WTC11 (cell line): ENCODE data around the gene PTN. TPM values are rescaled to one million over a fixed set of nuclear protein-coding genes. Genes with fewer than 3 reads are reported as not detected.

Experiments
- ATAC-seq: fragments of 200-7000 bp; cut with Tn5 transposase; 2 replicates; pipeline ENCODE4 v1.10.0; 2021; ENCODE audit warnings: mild to moderate bottlenecking, moderate library complexity
- CTCF ChIA-PET: fragments of 300-600 bp; sonication (Branson Sonifier 250); formaldehyde crosslinking; loops from one replicate; lab custom pipeline; 2021; ENCODE audit warnings: antibody characterized with exemption; lab: Charles Lee
- POLR2A ChIA-PET: fragments of 350-600 bp; sonication (Branson Sonifier 250); formaldehyde crosslinking; loops from one replicate; lab custom pipeline; 2021; ENCODE audit warnings: antibody characterized with exemption; lab: Charles Lee
- DNase-seq: peaks from one replicate; pipeline ENCODE4 v3.0.0; 2021; ENCODE audit warnings: low spot score
- H3K27ac Mint-ChIP-seq: 2 replicates; pipeline ENCODE4 v1.8.0; 2021; ENCODE audit warnings: mixed read lengths
- H3K27me3 Mint-ChIP-seq: 2 replicates; pipeline ENCODE4 v1.8.0; 2021; ENCODE audit warnings: low read depth, mild to moderate bottlenecking, moderate library complexity, mixed read lengths
- H3K36me3 Mint-ChIP-seq: 2 replicates; pipeline ENCODE4 v1.8.0; 2021; ENCODE audit warnings: mixed read lengths
- H3K4me1 Mint-ChIP-seq: 2 replicates; pipeline ENCODE4 v1.8.0; 2022; ENCODE audit warnings: mixed read lengths
- H3K4me3 Mint-ChIP-seq: 2 replicates; pipeline ENCODE4 v1.8.0; 2021; ENCODE audit warnings: mild to moderate bottlenecking, moderate library complexity, mixed read lengths
- H3K9me3 Mint-ChIP-seq: 2 replicates; pipeline ENCODE4 v1.8.0; 2021; ENCODE audit warnings: mixed read lengths
- ATF1 ChIP-seq: sonication (generic); formaldehyde crosslinking; IDR thresholded peaks from 2 replicates; pipeline ENCODE4 v1.8.1; 2023; ENCODE audit warnings: mild to moderate bottlenecking, moderate library complexity, missing genetic modification reagents
- ATF3 ChIP-seq: sonication (generic); formaldehyde crosslinking; conservative IDR thresholded peaks from 2 replicates; pipeline ENCODE4 v1.8.1; 2022; ENCODE audit warnings: mild to moderate bottlenecking, missing genetic modification reagents
- CBFB ChIP-seq: sonication (generic); formaldehyde crosslinking; IDR thresholded peaks from 2 replicates; pipeline ENCODE4 v1.8.1; 2022; ENCODE audit warnings: mild to moderate bottlenecking, low read depth, missing genetic modification reagents
- HMGA2 ChIP-seq: fragments of 250-450 bp; sonication (Bioruptor Pico); IDR thresholded peaks from 2 replicates; pipeline ENCODE4 v1.4.0; 2021; ENCODE audit warnings: mild to moderate bottlenecking, moderate library complexity
- KAT7 ChIP-seq: sonication (generic); formaldehyde crosslinking; IDR thresholded peaks from 2 replicates; pipeline ENCODE4 v1.8.1; 2023; ENCODE audit warnings: missing genetic modification reagents, mild to moderate bottlenecking, borderline replicate concordance
- MAX ChIP-seq: sonication (generic); formaldehyde crosslinking; IDR thresholded peaks from 2 replicates; pipeline ENCODE4 v1.8.0; 2022; ENCODE audit warnings: mild to moderate bottlenecking, missing genetic modification reagents
- NFATC4 ChIP-seq: fragments of 250-450 bp; sonication (Bioruptor Pico); IDR thresholded peaks from 2 replicates; pipeline ENCODE4 v1.9.0; 2021; ENCODE audit warnings: mild to moderate bottlenecking
- PRRX2 ChIP-seq: fragments of 250-450 bp; sonication (Bioruptor Pico); IDR thresholded peaks from 2 replicates; pipeline ENCODE4 v1.8.0; 2021; ENCODE audit warnings: mild to moderate bottlenecking
- ZMAT4 ChIP-seq: fragments of 250-450 bp; sonication (Bioruptor Pico); IDR thresholded peaks from 2 replicates; pipeline ENCODE4 v1.9.0; 2021; ENCODE audit warnings: mild to moderate bottlenecking
- ZNF423 ChIP-seq: fragments of 250-450 bp; sonication (Bioruptor Pico); IDR thresholded peaks from 2 replicates; pipeline ENCODE4 v2.1.2; 2022; ENCODE audit warnings: mild to moderate bottlenecking, moderate library complexity
- total RNA-seq: library from RNA; stranded (reverse); gene quantifications from 3 replicates; pipeline ENCODE4 v1.2.3, GENCODE V29; 2021
- TF ChIP-seq, protein P1 (sequence below): sonication (generic); formaldehyde crosslinking; IDR thresholded peaks from 2 replicates; pipeline ENCODE4 v1.8.0; 2022; ENCODE audit warnings: missing genetic modification reagents
- TF ChIP-seq, protein P2 (sequence below): sonication (generic); formaldehyde crosslinking; IDR thresholded peaks from 2 replicates; pipeline ENCODE4 v1.8.1; 2022; ENCODE audit warnings: mild to moderate bottlenecking, moderate library complexity, missing genetic modification reagents
- TF ChIP-seq, protein P3 (sequence below): sonication (generic); formaldehyde crosslinking; IDR thresholded peaks from 2 replicates; pipeline ENCODE4 v1.8.1; 2022; ENCODE audit warnings: low read depth, mild to moderate bottlenecking, moderate library complexity, missing genetic modification reagents, borderline replicate concordance
- TF ChIP-seq, protein P4 (sequence below): sonication (generic); formaldehyde crosslinking; IDR thresholded peaks from 2 replicates; pipeline ENCODE4 v1.8.1; 2023; ENCODE audit warnings: mild to moderate bottlenecking, missing genetic modification reagents
- TF ChIP-seq, protein P5 (sequence below): fragments of 250-450 bp; sonication (Bioruptor Pico); IDR thresholded peaks from 2 replicates; pipeline ENCODE4 v2.1.2; 2022; ENCODE audit warnings: mild to moderate bottlenecking, moderate library complexity

The PTN gene
- total RNA-seq, 1 experiment from 2014 or later: 18.9 TPM

GRCh38 chr7:137343281-137343841 is at the start of gene PTN (continued):
- TF ChIP-seq, protein P1, sequence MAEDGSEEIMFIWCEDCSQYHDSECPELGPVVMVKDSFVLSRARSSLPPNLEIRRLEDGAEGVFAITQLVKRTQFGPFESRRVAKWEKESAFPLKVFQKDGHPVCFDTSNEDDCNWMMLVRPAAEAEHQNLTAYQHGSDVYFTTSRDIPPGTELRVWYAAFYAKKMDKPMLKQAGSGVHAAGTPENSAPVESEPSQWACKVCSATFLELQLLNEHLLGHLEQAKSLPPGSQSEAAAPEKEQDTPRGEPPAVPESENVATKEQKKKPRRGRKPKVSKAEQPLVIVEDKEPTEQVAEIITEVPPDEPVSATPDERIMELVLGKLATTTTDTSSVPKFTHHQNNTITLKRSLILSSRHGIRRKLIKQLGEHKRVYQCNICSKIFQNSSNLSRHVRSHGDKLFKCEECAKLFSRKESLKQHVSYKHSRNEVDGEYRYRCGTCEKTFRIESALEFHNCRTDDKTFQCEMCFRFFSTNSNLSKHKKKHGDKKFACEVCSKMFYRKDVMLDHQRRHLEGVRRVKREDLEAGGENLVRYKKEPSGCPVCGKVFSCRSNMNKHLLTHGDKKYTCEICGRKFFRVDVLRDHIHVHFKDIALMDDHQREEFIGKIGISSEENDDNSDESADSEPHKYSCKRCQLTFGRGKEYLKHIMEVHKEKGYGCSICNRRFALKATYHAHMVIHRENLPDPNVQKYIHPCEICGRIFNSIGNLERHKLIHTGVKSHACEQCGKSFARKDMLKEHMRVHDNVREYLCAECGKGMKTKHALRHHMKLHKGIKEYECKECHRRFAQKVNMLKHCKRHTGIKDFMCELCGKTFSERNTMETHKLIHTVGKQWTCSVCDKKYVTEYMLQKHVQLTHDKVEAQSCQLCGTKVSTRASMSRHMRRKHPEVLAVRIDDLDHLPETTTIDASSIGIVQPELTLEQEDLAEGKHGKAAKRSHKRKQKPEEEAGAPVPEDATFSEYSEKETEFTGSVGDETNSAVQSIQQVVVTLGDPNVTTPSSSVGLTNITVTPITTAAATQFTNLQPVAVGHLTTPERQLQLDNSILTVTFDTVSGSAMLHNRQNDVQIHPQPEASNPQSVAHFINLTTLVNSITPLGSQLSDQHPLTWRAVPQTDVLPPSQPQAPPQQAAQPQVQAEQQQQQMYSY (CRISPR knock-in tag): 0 out of 2 replicates have a peak, but pooled peaks have one; percentile 24
- TF ChIP-seq CBFB (CRISPR knock-in tag): no peak
- no peak for TF ChIP-seq ZMAT4
- TF ChIP-seq, protein P2, sequence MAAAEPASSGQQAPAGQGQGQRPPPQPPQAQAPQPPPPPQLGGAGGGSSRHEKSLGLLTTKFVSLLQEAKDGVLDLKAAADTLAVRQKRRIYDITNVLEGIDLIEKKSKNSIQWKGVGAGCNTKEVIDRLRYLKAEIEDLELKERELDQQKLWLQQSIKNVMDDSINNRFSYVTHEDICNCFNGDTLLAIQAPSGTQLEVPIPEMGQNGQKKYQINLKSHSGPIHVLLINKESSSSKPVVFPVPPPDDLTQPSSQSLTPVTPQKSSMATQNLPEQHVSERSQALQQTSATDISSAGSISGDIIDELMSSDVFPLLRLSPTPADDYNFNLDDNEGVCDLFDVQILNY (CRISPR knock-in tag): 0 out of 2 replicates have a peak, but pooled peaks have one; percentile 60
- no peak for TF ChIP-seq ATF1 (CRISPR knock-in tag)
- TF ChIP-seq MAX (CRISPR knock-in tag): peak; percentile 72
- TF ChIP-seq, all 79 proteins: peak for 8

DNA sequence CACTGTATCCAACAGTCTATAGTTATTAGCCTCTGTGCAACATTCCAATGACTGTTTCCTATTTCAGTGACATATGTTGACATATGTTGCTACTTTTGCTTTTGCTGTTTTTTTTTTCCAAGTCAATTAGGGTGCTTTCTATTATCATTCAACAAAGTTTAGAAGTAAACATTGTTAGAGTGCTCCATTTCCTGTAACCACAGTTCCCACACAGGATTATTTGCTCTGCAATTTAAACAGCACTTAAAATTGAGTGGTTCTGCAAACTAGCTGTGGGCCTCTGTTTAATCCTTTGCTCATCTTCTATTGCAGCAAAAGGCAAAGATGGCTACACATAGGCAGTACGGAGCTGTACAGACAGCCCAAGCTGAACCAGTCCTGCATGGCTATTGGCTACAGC is 46.5 kb upstream of the PTN start:
- Mint-ChIP-seq H3K9me3 (no peaks in the 10 kb centered on the region; the same call in 1 of the 2 replicates), H3K27me3 (peaks cover 10% of the 10 kb centered on the region), H3K27ac (no peak overlapping the region), H3K4me1 (peaks cover 30% of the 10 kb centered on the region), H3K4me3 (no peak overlapping the region), H3K36me3 (no peaks in the 10 kb centered on the region)
- ChIA-PET POLR2A (no interaction called here), CTCF (no interaction called here)
- DNase-seq: no peak
- ATAC-seq: peak; percentile 24; the same call in 1 of the 2 replicates
- TF ChIP-seq NFATC4 (CRISPR knock-in tag) (no peak), MAX (CRISPR knock-in tag) (no peak), ZNF423 (CRISPR knock-in tag) (no peak), PRRX2 (CRISPR knock-in tag) (no peak), ATF3 (no peak), HMGA2 (CRISPR knock-in tag) (no peak), KAT7 (no peak)
- TF ChIP-seq, protein P3, sequence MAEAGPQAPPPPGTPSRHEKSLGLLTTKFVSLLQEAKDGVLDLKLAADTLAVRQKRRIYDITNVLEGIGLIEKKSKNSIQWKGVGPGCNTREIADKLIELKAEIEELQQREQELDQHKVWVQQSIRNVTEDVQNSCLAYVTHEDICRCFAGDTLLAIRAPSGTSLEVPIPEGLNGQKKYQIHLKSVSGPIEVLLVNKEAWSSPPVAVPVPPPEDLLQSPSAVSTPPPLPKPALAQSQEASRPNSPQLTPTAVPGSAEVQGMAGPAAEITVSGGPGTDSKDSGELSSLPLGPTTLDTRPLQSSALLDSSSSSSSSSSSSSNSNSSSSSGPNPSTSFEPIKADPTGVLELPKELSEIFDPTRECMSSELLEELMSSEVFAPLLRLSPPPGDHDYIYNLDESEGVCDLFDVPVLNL: no peak
- TF ChIP-seq, protein P4, sequence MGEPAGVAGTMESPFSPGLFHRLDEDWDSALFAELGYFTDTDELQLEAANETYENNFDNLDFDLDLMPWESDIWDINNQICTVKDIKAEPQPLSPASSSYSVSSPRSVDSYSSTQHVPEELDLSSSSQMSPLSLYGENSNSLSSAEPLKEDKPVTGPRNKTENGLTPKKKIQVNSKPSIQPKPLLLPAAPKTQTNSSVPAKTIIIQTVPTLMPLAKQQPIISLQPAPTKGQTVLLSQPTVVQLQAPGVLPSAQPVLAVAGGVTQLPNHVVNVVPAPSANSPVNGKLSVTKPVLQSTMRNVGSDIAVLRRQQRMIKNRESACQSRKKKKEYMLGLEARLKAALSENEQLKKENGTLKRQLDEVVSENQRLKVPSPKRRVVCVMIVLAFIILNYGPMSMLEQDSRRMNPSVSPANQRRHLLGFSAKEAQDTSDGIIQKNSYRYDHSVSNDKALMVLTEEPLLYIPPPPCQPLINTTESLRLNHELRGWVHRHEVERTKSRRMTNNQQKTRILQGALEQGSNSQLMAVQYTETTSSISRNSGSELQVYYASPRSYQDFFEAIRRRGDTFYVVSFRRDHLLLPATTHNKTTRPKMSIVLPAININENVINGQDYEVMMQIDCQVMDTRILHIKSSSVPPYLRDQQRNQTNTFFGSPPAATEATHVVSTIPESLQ (CRISPR knock-in tag): no peak
- TF ChIP-seq, protein P5, sequence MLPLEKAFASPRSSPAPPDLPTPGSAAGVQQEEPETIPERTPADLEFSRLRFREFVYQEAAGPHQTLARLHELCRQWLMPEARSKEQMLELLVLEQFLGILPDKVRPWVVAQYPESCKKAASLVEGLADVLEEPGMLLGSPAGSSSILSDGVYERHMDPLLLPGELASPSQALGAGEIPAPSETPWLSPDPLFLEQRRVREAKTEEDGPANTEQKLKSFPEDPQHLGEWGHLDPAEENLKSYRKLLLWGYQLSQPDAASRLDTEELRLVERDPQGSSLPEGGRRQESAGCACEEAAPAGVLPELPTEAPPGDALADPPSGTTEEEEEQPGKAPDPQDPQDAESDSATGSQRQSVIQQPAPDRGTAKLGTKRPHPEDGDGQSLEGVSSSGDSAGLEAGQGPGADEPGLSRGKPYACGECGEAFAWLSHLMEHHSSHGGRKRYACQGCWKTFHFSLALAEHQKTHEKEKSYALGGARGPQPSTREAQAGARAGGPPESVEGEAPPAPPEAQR (CRISPR knock-in tag): no peak
